Measurements from ENCODE around the gene PPP1R14D.

DNA sequence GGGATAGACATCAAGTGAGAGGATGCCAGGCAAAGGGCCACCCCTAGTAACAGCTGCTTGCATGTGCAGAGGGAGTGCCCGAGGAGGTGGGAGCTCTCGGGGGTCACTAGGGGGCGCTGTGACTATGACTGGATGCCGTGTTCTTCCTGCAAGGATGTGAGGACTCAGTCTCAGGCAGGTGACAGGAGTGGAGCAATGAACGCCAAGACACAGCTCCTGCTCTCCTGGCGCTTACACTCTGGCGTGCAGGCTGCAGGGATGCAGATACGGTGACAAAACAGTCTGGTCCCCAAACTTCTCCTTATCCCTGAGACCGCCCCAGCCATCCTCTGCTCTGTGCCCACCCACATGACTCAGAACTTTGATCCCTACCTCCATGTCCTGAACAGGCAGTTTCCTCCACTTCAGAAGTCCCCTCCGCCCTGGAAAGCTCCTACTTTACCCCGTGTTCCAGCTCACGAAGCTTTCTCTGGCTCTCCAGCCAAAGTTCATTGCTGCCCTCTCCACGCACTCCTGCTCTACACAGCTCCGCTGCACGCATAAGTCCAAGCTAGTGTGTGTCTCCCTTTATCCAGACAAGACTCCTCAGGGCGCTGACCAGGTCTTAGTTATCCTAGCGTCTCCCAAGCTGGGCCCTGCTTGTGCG is 30.8 kb upstream of the PPP1R14D start:
- TF ChIP-seq, protein P1, sequence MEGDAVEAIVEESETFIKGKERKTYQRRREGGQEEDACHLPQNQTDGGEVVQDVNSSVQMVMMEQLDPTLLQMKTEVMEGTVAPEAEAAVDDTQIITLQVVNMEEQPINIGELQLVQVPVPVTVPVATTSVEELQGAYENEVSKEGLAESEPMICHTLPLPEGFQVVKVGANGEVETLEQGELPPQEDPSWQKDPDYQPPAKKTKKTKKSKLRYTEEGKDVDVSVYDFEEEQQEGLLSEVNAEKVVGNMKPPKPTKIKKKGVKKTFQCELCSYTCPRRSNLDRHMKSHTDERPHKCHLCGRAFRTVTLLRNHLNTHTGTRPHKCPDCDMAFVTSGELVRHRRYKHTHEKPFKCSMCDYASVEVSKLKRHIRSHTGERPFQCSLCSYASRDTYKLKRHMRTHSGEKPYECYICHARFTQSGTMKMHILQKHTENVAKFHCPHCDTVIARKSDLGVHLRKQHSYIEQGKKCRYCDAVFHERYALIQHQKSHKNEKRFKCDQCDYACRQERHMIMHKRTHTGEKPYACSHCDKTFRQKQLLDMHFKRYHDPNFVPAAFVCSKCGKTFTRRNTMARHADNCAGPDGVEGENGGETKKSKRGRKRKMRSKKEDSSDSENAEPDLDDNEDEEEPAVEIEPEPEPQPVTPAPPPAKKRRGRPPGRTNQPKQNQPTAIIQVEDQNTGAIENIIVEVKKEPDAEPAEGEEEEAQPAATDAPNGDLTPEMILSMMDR (IDR thresholded peaks at IDR 0.05), result peak; percentile 35 to 70 (median 55)
- TF ChIP-seq EP300 (IDR thresholded peaks at IDR 0.05), result no peak
- no peak for TF ChIP-seq POLR2A (IDR thresholded peaks at IDR 0.05)
